Right atrium auricular region (tissue), 2 donors: ENCODE data around the gene ZSWIM5. TPM values are rescaled to one million over a fixed set of nuclear protein-coding genes. Genes with fewer than 3 reads are reported as not detected.
"Not testable (repeated sequence)": the region's sequence is repeated elsewhere in the genome, so short reads cannot be mapped to it uniquely, and the experiment has no call there.

Experiments used
- DNase-seq: peaks from one replicate; pipeline ENCODE4 v3.0.0-alpha.2; 2019; ENCODE audit warnings: low spot score
- H3K27ac ChIP-seq, 2 donors: fragments of 200-600 bp; sonication (generic); 1 replicate in 1 of 2; 2 replicates in 1 of 2; pipeline ENCODE4 v1.5.1; 2016 to 2019
- H3K27me3 ChIP-seq, 2 donors: fragments of 200-600 bp; sonication (generic); one replicate each; pipeline versions ENCODE4 v1.5.1 to v1.6.0; 2017 to 2019
- H3K36me3 ChIP-seq: fragments of 200-600 bp; sonication (generic); one replicate; pipeline ENCODE4 v1.5.1; 2016
- H3K4me1 ChIP-seq, 2 donors: fragments of 200-600 bp; sonication (generic); one replicate each; pipeline versions ENCODE4 v1.5.1 to v1.6.0; 2017 to 2019
- H3K4me3 ChIP-seq, 2 donors: fragments of 200-600 bp; sonication (generic); 1 replicate in 1 of 2; 2 replicates in 1 of 2; pipeline ENCODE4 v1.5.1; 2017 to 2019; ENCODE audit warnings: mild to moderate bottlenecking in 1 of 2, moderate library complexity in 1 of 2
- H3K9me3 ChIP-seq, 2 donors: fragments of 200-600 bp; sonication (generic); one replicate each; pipeline ENCODE4 v1.5.1; 2019
- total RNA-seq, 2 donors: library from RNA; depleted of rRNA; stranded (reverse); fragments of >200 nt; gene quantifications; one replicate each; pipeline ENCODE4 v1.1.0, GENCODE V29; 2016
- TF ChIP-seq, protein P1 (sequence below), 2 donors: fragments of 200-600 bp; sonication (generic); IDR thresholded peaks; one replicate each; pipeline ENCODE4 v1.5.1; 2019; ENCODE audit warnings: antibody characterized with exemption in 2 of 2

ZSWIM5 gene
- total RNA-seq, 2 donors from 2014 or later = 1.2 to 1.7 TPM

DNA sequence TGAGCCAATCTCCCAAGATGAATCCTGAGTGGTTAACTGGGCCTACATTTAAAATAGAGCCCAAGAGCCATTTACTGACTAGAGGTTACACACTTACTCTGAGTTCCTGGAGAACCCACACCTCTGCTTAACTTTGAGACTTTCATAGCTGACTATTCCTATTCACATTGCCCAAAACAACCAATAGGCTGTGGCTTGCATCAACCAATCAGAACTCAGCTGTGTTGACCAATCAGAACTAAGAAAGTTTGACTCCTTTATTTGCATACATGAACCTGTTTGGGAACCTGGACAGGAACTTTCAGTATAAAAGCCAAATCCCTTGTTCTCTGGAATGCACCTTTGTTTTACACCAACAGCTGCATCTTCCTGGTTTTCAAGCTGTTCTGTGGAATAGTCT lies 9.5 kb downstream of the ZSWIM5 start:
- Histone ChIP-seq H3K27me3 (no peaks in the 10 kb centered on the region), H3K36me3 (no peaks in the 10 kb centered on the region), H3K27ac (no peak overlapping the region), H3K4me3 (no peak overlapping the region), H3K9me3 (peaks cover 0 to 7% of the 10 kb centered on the region in 2 donors), H3K4me1 (no peaks in the 10 kb centered on the region)
- DNase-seq = no peak
- TF ChIP-seq, protein P1, sequence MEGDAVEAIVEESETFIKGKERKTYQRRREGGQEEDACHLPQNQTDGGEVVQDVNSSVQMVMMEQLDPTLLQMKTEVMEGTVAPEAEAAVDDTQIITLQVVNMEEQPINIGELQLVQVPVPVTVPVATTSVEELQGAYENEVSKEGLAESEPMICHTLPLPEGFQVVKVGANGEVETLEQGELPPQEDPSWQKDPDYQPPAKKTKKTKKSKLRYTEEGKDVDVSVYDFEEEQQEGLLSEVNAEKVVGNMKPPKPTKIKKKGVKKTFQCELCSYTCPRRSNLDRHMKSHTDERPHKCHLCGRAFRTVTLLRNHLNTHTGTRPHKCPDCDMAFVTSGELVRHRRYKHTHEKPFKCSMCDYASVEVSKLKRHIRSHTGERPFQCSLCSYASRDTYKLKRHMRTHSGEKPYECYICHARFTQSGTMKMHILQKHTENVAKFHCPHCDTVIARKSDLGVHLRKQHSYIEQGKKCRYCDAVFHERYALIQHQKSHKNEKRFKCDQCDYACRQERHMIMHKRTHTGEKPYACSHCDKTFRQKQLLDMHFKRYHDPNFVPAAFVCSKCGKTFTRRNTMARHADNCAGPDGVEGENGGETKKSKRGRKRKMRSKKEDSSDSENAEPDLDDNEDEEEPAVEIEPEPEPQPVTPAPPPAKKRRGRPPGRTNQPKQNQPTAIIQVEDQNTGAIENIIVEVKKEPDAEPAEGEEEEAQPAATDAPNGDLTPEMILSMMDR (IDR thresholded peaks at IDR 0.05) = no peak

DNA sequence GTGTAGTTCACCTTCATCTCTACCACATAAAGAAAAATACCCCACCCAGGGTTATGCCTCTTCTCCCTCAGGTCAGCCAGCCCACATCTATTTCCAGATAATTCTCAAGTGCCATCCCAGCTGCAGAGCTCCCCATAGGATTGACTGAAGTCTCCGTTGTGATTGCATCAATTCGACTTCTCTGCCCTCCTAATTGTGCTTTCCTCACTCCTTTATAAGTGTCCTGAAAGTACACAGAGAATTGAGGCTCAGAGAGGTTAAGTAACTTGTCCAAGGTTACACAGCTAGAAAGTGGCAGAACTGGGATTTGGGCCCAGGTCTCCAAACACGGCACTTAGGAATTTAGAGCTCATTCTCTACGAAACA lies 15.0 kb downstream of the ZSWIM5 start:
- H3K27ac ChIP-seq = no peak overlapping the region
- H3K36me3 ChIP-seq = no peaks in the 10 kb centered on the region
- no peak overlapping the region for H3K4me3 ChIP-seq
- no peaks in the 10 kb centered on the region for H3K9me3 ChIP-seq
- TF ChIP-seq, protein P1 (IDR thresholded peaks at IDR 0.05) = no peak
- no peaks in the 10 kb centered on the region for H3K4me1 ChIP-seq
- H3K27me3 ChIP-seq = no peaks in the 10 kb centered on the region
- DNase-seq = no peak

DNA sequence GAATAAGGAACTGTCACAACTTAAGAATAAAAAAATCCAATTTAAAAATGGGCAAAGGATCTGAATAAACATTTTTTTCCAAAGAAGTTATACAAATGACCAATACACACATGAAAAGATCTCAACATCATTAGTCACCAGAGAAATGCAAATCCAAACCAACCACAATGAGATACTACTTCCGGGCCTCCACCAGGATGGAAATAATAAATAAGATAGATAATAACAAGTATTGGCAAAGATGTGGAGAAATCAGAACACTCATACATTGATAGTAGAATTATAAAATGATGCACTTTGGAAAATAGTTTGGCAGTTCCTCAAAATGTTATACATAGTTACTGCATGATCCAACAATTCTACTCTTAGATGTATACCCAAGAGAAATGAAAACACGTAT lies 18.7 kb downstream of the ZSWIM5 start:
- Histone ChIP-seq H3K4me3 (no peak overlapping the region), H3K27ac (no peak overlapping the region), H3K27me3 (no peaks in the 10 kb centered on the region), H3K36me3 (no peaks in the 10 kb centered on the region), H3K9me3 (no peaks in the 10 kb centered on the region), H3K4me1 (no peaks in the 10 kb centered on the region)
- no peak for DNase-seq
- TF ChIP-seq, protein P1 (IDR thresholded peaks at IDR 0.05) = no peak

DNA sequence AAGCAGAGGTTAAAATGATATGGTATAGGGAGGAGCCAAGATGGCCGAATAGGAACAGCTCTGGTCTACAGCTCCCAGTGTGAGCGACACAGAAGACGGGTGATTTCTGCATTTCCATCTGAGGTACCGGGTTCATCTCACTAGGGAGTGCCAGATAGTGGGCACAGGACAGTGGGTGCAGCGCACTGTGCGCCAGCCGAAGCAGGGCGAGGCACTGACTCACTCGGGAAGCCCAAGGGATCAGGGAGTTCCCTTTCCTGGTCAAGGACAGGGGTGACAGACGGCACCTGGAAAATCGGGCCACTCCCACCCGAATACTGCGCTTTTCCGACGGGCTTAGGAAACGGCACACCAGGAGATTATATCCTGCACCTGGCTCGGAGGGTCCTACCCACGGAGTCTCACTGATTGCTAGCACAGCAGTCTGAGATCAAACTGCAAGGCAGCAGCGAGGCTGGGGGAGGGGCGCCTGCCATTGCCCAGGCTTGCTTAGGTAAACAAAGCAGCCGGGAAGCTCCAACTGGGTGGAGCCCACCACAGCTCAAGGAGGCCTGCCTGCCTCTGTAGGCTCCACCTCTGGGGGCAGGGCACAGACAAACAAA lies 26.4 kb downstream of the ZSWIM5 start:
- H3K4me3 ChIP-seq, H3K27me3 ChIP-seq, DNase-seq, H3K27ac ChIP-seq, H3K36me3 ChIP-seq, H3K9me3 ChIP-seq, H3K4me1 ChIP-seq: not testable (repeated sequence)

DNA sequence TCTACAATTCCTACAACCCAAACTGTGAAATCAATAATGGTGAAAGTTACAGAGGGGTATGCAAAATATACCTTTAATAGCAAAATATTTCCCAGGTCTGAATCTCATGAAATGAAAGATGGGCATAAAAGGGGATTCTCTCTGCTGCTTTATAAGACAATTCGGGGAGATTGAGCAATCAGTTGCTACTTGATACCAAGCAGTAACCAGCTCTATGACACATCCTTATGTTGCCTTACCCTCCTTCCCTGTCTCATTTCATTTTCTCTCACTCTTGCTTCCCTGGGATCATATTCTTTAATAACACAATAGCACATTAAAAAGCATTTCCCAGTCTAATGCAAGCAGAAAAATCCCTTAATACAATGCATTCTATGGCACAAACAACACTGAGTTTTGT lies 29.0 kb downstream of the ZSWIM5 start:
- peaks cover 0 to 9% of the 10 kb centered on the region in 2 donors for H3K9me3 ChIP-seq
- H3K36me3 ChIP-seq = no peaks in the 10 kb centered on the region
- H3K4me3 ChIP-seq = no peak overlapping the region
- H3K27me3 ChIP-seq = no peaks in the 10 kb centered on the region
- no peak for DNase-seq
- H3K27ac ChIP-seq = no peak overlapping the region
- TF ChIP-seq, protein P1 (IDR thresholded peaks at IDR 0.05) = no peak
- no peaks in the 10 kb centered on the region for H3K4me1 ChIP-seq

DNA sequence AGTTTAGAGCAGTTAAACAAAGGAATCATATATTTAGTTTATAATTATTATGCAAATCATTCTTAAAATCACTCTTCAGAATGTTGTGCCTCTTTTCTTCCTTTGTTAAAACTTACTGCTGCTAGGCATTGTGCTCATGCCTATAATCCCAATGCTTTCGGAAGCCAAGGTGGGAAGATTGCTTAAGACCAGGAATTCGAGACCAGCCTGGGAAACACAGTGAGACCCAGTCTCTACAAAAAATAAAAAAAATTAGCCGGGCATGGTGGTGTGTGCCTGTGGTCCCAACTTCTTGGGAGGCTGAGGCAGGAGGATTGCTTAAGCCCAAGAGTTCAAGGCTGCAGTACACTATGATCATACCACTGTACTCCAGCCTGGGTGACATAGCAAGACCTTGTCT lies 33.6 kb downstream of the ZSWIM5 start:
- Histone ChIP-seq H3K4me1 (no peaks in the 10 kb centered on the region), H3K36me3 (no peaks in the 10 kb centered on the region), H3K27ac (no peak overlapping the region), H3K9me3 (no peaks in the 10 kb centered on the region), H3K27me3 (no peaks in the 10 kb centered on the region), H3K4me3 (no peak overlapping the region)
- TF ChIP-seq, protein P1 (IDR thresholded peaks at IDR 0.05) = no peak
- DNase-seq = no peak
